GM18861 (cell line): Measurements from ENCODE around the gene LPIN2.

Experiments
- ATAC-seq: cut with Tn5 transposase; IDR thresholded peaks from one replicate; pipeline ENCODE4 v1.9.1; 2021; ENCODE audit not compliant: unreplicated experiment

LPIN2 gene

GRCh38 chr18:2982452-2983269, 30.3 kb downstream of the LPIN2 start:
- no peak for ATAC-seq

GRCh38 chr18:2982022-2982421, 30.9 kb downstream of the LPIN2 start:
- no peak for ATAC-seq

- ATAC-seq = no peak
Measured at GRCh38 chr18:2981212-2981728, 31.7 kb downstream of the LPIN2 start.

- no peak for ATAC-seq
Measured at GRCh38 chr18:2979871-2980790, 32.8 kb downstream of the LPIN2 start.

- ATAC-seq = no peak
Measured at GRCh38 chr18:2979129-2979528, 33.8 kb downstream of the LPIN2 start.

GRCh38 chr18:2978661-2979106, 34.3 kb downstream of the LPIN2 start:
- ATAC-seq = no peak

GRCh38 chr18:2978208-2978607, 34.7 kb downstream of the LPIN2 start:
- ATAC-seq = no peak

- no peak for ATAC-seq
Measured at GRCh38 chr18:2976218-2977132, 36.5 kb downstream of the LPIN2 start.

GRCh38 chr18:2974731-2975130, 38.2 kb downstream of the LPIN2 start:
- no peak for ATAC-seq

GRCh38 chr18:2971741-2972552, 41.0 kb downstream of the LPIN2 start:
- ATAC-seq = peak; percentile 78

GRCh38 chr18:2970772-2971659, 41.9 kb downstream of the LPIN2 start:
- ATAC-seq = no peak

GRCh38 chr18:2970344-2970743, 42.6 kb downstream of the LPIN2 start:
- ATAC-seq = no peak

- no peak for ATAC-seq
Measured at GRCh38 chr18:2969695-2970094, 43.2 kb downstream of the LPIN2 start.

- no peak for ATAC-seq
Measured at GRCh38 chr18:2968606-2969005, 44.3 kb downstream of the LPIN2 start.

GRCh38 chr18:2967820-2968219, 45.1 kb downstream of the LPIN2 start:
- no peak for ATAC-seq

- ATAC-seq = peak; percentile 28
Measured at GRCh38 chr18:2967357-2967756, 45.6 kb downstream of the LPIN2 start.

GRCh38 chr18:2966560-2966959, 46.4 kb downstream of the LPIN2 start:
- no peak for ATAC-seq

GRCh38 chr18:2965797-2966196, 47.1 kb downstream of the LPIN2 start:
- ATAC-seq = no peak
